Endodermal cell (in vitro differentiated cells): ENCODE results near the gene ITLN1. TPM values are rescaled to one million over a fixed set of nuclear protein-coding genes. Genes with fewer than 3 reads are reported as not detected.

Source experiments
- DNase-seq: peaks from one replicate; pipeline ENCODE4 v3.0.0-alpha.2; 2017
- H3K27ac ChIP-seq: 2 replicates; pipeline ENCODE4 v1.5.1; 2013; ENCODE audit warnings: mild to moderate bottlenecking, low read depth, low read length, moderate library complexity
- H3K27me3 ChIP-seq: 2 replicates; pipeline ENCODE4 v1.6.1; 2013; ENCODE audit warnings: mild to moderate bottlenecking, low read length, moderate library complexity; ENCODE audit not compliant: insufficient read depth, control insufficient read depth, poor library complexity, severe bottlenecking
- H3K36me3 ChIP-seq: 2 replicates; pipeline ENCODE4 v1.7.0; 2013; ENCODE audit warnings: mild to moderate bottlenecking, low read length, moderate library complexity; ENCODE audit not compliant: control insufficient read depth, insufficient read depth
- H3K4me1 ChIP-seq: one replicate; pipeline ENCODE4 v1.7.0; 2013; ENCODE audit warnings: low read length; ENCODE audit not compliant: control insufficient read depth, insufficient read depth
- H3K4me3 ChIP-seq: 2 replicates; pipeline ENCODE4 v1.5.1; 2013; ENCODE audit warnings: mild to moderate bottlenecking, low read length, moderate library complexity
- H3K9ac ChIP-seq: 2 replicates; pipeline ENCODE4 v1.6.1; 2013; ENCODE audit warnings: mild to moderate bottlenecking, low read length, moderate library complexity; ENCODE audit not compliant: poor library complexity, severe bottlenecking; ENCODE audit errors: extremely low read depth
- H3K9me3 ChIP-seq: 2 replicates; pipeline ENCODE4 v1.6.1; 2013; ENCODE audit warnings: mild to moderate bottlenecking, low read length, moderate library complexity; ENCODE audit not compliant: control insufficient read depth
- H3K27ac Mint-ChIP-seq: 2 replicates; pipeline ENCODE4 v1.8.0; 2020; ENCODE audit warnings: mixed read lengths
- H3K27me3 Mint-ChIP-seq: 2 replicates; pipeline ENCODE4 v1.8.0; 2021; ENCODE audit warnings: mild to moderate bottlenecking, mixed read lengths; ENCODE audit not compliant: insufficient read depth
- H3K36me3 Mint-ChIP-seq: 2 replicates; pipeline ENCODE4 v1.8.0; 2020; ENCODE audit warnings: low read depth, mixed read lengths
- H3K4me1 Mint-ChIP-seq: 2 replicates; pipeline ENCODE4 v1.8.0; 2020; ENCODE audit warnings: mixed read lengths
- H3K4me3 Mint-ChIP-seq: 2 replicates; pipeline ENCODE4 v1.8.0; 2020; ENCODE audit warnings: mild to moderate bottlenecking, moderate library complexity, mixed read lengths
- H3K9me3 Mint-ChIP-seq: 2 replicates; pipeline ENCODE4 v1.8.0; 2020; ENCODE audit warnings: mild to moderate bottlenecking, mixed read lengths
- CTCF ChIP-seq: fragments of 200-600 bp; sonication (generic); conservative IDR thresholded peaks from 2 replicates; pipeline ENCODE4 v1.5.0; 2021; ENCODE audit warnings: antibody characterized with exemption, mild to moderate bottlenecking
- WGBS, 2 experiments: methylation state at CpG; one replicate each; pipeline versions ENCODE4 v1.1.5 to v1.1.7; 2013; ENCODE audit warnings: missing lambda C conversion rate in 2 of 2, mixed read lengths in 1 of 2; ENCODE audit not compliant: insufficient coverage in 1 of 2, insufficient read length in 1 of 2; 5-methylcytosine and 5-hydroxymethylcytosine counted together
- total RNA-seq, 2 donors: library from RNA; stranded (reverse); fragmentation: NEBNext Ultra II Directional in 1 of 2; extraction: Animal tissue kit (Norgen Biotek cat#: 25700) in 1 of 2; gene quantifications; 2 replicates in 1 of 2; 3 replicates in 1 of 2; pipeline ENCODE4 v1.2.1, GENCODE V29; 2021

The ITLN1 gene
- total RNA-seq, 2 donors from 2014 or later, result 0.22 to 0.51 TPM

- Histone ChIP-seq H3K4me1 (peaks cover 9% of the 10 kb centered on the region), H3K27me3 (no peaks in the 10 kb centered on the region), H3K9ac (peak overlapping the region; percentile 78), H3K4me3 (peak overlapping the region; percentile 68), H3K9me3 (peaks cover 29% of the 10 kb centered on the region), H3K36me3 (no peaks in the 10 kb centered on the region), H3K27ac (peak overlapping the region; percentile 48)
- peaks cover 4% of the 10 kb centered on the region for H3K27me3 Mint-ChIP-seq
- peaks cover 30% of the 10 kb centered on the region for H3K4me1 Mint-ChIP-seq
- no peak for DNase-seq
- WGBS, 2 experiments, result 69 to 100% methylated on average over 1 to 2 of the region's 2 CpGs
- peaks cover 3% of the 10 kb centered on the region for H3K36me3 Mint-ChIP-seq
- TF ChIP-seq CTCF, result no peak
- H3K27ac Mint-ChIP-seq, result peak overlapping the region; percentile 92
- H3K9me3 Mint-ChIP-seq, result peaks cover 18% of the 10 kb centered on the region
- peak overlapping the region; percentile 24 for H3K4me3 Mint-ChIP-seq
Observed at GRCh38 chr1:160911925-160912324, 26.9 kb upstream of the ITLN1 start.

GRCh38 chr1:160911441-160911840 lies 26.5 kb upstream of the ITLN1 start:
- peaks cover 9% of the 10 kb centered on the region for H3K4me1 ChIP-seq
- peak; percentile 48 for DNase-seq
- peaks cover 33% of the 10 kb centered on the region for H3K9me3 ChIP-seq
- peaks cover 35% of the 10 kb centered on the region for H3K4me1 Mint-ChIP-seq
- peaks cover 4% of the 10 kb centered on the region for H3K27me3 Mint-ChIP-seq
- H3K4me3 Mint-ChIP-seq, result peak overlapping the region; percentile 24
- H3K9me3 Mint-ChIP-seq, result peaks cover 18% of the 10 kb centered on the region
- H3K4me3 ChIP-seq, result peak overlapping the region; percentile 68
- peak overlapping the region; percentile 80 for H3K27ac ChIP-seq
- no peaks in the 10 kb centered on the region for H3K27me3 ChIP-seq
- TF ChIP-seq CTCF, result no peak
- H3K36me3 ChIP-seq, result no peaks in the 10 kb centered on the region
- peaks cover 3% of the 10 kb centered on the region for H3K36me3 Mint-ChIP-seq
- 75 to 87% methylated on average over 7 of the region's 7 CpGs for WGBS, 2 experiments
- H3K27ac Mint-ChIP-seq, result peak overlapping the region; percentile 92
- peak overlapping the region; percentile 78 for H3K9ac ChIP-seq

GRCh38 chr1:160910170-160910750 lies 25.3 kb upstream of the ITLN1 start:
- Histone ChIP-seq H3K4me1 (peaks cover 9% of the 10 kb centered on the region), H3K9me3 (peaks cover 45% of the 10 kb centered on the region), H3K9ac (no peak overlapping the region), H3K27me3 (no peaks in the 10 kb centered on the region), H3K36me3 (no peaks in the 10 kb centered on the region), H3K27ac (no peak overlapping the region), H3K4me3 (peak overlapping the region; percentile 57)
- WGBS, 2 experiments, result 48 to 66% methylated on average over 2 to 6 of the region's 6 CpGs
- no peak for TF ChIP-seq CTCF
- DNase-seq, result peak; percentile 44
- peaks cover 18% of the 10 kb centered on the region for H3K9me3 Mint-ChIP-seq
- peak overlapping the region; percentile 92 for H3K27ac Mint-ChIP-seq
- no peak overlapping the region for H3K4me3 Mint-ChIP-seq
- peaks cover 47% of the 10 kb centered on the region for H3K4me1 Mint-ChIP-seq
- peaks cover 3% of the 10 kb centered on the region for H3K36me3 Mint-ChIP-seq
- H3K27me3 Mint-ChIP-seq, result peaks cover 2% of the 10 kb centered on the region
